ENCODE measurements around the gene PHAF1.

Gene PHAF1

GRCh38 chr16:67109407-67110135 lies at the start of gene PHAF1:
Gene PHAF1 (plus strand): TSS chr16:67109941. CDS start chr16:67110176, 235 bp downstream.
- H3K4me1 ChIP-seq, result peaks cover 14% of the 10 kb centered on the region
- peak within 1 kb of the TSS; percentile 96 for H3K4me3 ChIP-seq
- H3K9me3 ChIP-seq, result no peaks in the 10 kb centered on the region
- H3K36me3 ChIP-seq (replicated peaks), result peaks cover 4% of the 10 kb centered on the region; the same call in 1 of the 2 replicates
- no peaks in the 10 kb centered on the region for H3K27me3 ChIP-seq (ENCODE audit: low read depth)
- in situ Hi-C loops (cut with MboI; ENCODE audit: low sequenced_read_pairs), result no loop called here
- peak; percentile 86 to 96 for DNase-seq (ENCODE audit: low spot score in 2 of 2)

DNA sequence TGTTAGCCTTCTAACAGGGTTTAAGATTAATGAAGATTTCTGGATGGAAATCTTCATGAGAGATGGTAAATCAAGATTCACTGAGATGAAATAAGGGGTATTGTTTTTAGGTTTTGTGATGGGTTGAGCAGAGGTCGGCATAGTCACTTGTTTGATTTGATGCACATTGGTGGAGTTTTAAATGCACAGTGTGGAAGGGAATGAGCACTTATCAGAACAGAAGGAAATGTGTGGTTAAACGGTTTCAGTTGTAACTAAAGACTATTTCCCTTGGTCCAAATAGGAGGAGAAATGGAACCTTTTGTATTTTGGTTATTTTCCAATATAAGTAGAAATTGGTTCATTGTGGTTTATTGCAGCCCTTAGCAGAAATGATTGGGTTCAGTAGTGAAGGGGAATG lies 46.7 kb upstream of the PHAF1 start:
- Histone ChIP-seq H3K9me3 (no peaks in the 10 kb centered on the region), H3K4me3 (no peak overlapping the region), H3K4me1 (no peaks in the 10 kb centered on the region), H3K36me3 (replicated peaks) (peaks cover 9% of the 10 kb centered on the region), H3K27me3 (ENCODE audit: low read depth) (no peaks in the 10 kb centered on the region)
- DNase-seq (ENCODE audit: low spot score in 2 of 2), result no peak
- in situ Hi-C loops (cut with MboI; ENCODE audit: low sequenced_read_pairs), result no loop called here

DNA sequence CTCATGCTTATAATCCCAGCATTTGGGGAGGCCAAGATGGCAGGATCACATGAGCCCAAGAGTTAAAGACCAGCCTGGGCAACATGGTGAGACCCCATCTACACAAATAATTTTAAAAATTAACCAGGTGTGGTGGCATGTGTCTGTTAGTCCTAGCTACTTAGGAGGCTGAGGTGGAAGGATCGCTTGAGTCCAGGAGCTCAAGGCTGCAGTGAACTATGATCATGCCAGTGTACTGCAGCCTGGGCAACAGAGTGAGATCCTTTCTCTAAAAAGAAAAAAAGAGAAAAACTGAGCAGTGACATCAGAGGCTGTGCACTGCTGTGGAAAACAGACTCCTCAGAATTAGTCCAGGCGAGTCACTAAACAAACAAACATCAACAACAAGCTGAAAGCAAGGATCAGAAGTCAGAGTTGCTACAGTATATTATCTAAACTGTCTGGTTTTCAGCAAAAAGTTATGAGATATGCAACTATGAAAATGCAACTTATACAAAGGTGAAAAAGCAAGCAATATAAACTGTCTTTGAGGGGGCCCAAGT lies 41.5 kb upstream of the PHAF1 start:
- Histone ChIP-seq H3K9me3 (no peaks in the 10 kb centered on the region), H3K4me3 (no peak overlapping the region), H3K27me3 (ENCODE audit: low read depth) (no peaks in the 10 kb centered on the region), H3K4me1 (no peaks in the 10 kb centered on the region), H3K36me3 (replicated peaks) (peaks cover 27% of the 10 kb centered on the region)
- no peak for DNase-seq (ENCODE audit: low spot score in 2 of 2)
- in situ Hi-C loops (cut with MboI; ENCODE audit: low sequenced_read_pairs), result no loop called here

DNA sequence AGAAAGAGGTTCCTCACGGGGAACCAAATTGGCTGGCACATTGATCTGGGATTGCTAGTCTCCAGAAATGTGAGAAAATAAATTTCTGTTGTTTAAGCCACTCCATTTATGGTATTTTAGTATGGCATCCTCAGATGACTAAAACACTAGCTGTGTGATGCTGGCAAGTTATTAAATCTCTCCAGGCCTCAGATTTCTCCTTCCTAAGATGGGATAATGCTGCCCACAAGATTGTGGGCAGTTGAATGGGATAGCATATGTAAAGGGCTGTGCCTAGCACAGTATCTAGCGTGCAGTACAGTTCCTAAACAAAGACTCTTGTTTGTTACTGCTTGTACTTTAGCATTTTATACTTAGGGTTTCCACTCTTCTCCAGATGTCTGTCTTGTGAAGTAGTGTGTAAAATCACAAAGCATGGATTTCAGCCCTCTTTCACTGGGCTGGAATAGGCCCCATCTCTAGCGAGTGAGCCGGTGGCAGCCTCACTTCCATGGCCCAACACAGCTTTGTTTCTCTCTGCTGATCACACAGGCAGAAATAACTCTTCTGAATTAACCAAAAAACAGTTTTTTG lies 38.2 kb upstream of the PHAF1 start:
- peaks cover 38% of the 10 kb centered on the region for H3K36me3 ChIP-seq (replicated peaks)
- DNase-seq (ENCODE audit: low spot score in 2 of 2), result no peak

DNA sequence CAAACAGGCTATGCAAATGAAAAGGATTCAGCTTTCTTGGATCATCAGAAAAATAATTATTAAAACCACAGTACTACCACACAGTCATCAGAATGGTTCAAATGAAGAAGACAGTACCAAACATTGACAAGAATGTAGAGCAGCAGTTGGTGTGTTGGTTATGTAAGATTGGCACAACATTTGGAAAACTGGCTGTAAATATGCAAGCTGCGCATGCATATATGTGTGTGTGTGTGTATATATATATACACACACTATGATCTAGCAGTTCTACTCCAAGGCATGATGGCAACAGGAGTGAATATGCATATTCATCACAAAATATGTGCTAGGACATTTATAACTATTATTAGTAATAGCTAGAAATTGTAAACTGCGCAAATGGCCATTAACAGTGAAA lies 34.4 kb upstream of the PHAF1 start:
- Histone ChIP-seq H3K36me3 (replicated peaks) (peaks cover 20% of the 10 kb centered on the region), H3K9me3 (no peaks in the 10 kb centered on the region), H3K27me3 (ENCODE audit: low read depth) (no peaks in the 10 kb centered on the region), H3K4me1 (no peaks in the 10 kb centered on the region; the same call in none of the 2 replicates), H3K4me3 (no peak overlapping the region)
- in situ Hi-C loops (cut with MboI; ENCODE audit: low sequenced_read_pairs), result no loop called here
- DNase-seq (ENCODE audit: low spot score in 2 of 2), result no peak

More for the DNA sequence above, 38.2 kb upstream of the PHAF1 start:
- no peaks in the 10 kb centered on the region for H3K9me3 ChIP-seq
- no peaks in the 10 kb centered on the region for H3K4me1 ChIP-seq
- no peak overlapping the region for H3K4me3 ChIP-seq
- in situ Hi-C loops (cut with MboI; ENCODE audit: low sequenced_read_pairs), result no loop called here
- H3K27me3 ChIP-seq (ENCODE audit: low read depth), result no peaks in the 10 kb centered on the region

- DNase-seq (ENCODE audit: low spot score in 2 of 2), result no peak
- H3K4me1 ChIP-seq, result no peaks in the 10 kb centered on the region; the same call in none of the 2 replicates
- H3K27me3 ChIP-seq (ENCODE audit: low read depth), result no peaks in the 10 kb centered on the region
- H3K9me3 ChIP-seq, result no peaks in the 10 kb centered on the region
- H3K4me3 ChIP-seq, result no peak overlapping the region
- in situ Hi-C loops (cut with MboI; ENCODE audit: low sequenced_read_pairs), result no loop called here
- H3K36me3 ChIP-seq (replicated peaks), result peaks cover 12% of the 10 kb centered on the region
These were observed 31.9 kb upstream of the PHAF1 start for GRCh38 chr16:67077871-67078270.

DNA sequence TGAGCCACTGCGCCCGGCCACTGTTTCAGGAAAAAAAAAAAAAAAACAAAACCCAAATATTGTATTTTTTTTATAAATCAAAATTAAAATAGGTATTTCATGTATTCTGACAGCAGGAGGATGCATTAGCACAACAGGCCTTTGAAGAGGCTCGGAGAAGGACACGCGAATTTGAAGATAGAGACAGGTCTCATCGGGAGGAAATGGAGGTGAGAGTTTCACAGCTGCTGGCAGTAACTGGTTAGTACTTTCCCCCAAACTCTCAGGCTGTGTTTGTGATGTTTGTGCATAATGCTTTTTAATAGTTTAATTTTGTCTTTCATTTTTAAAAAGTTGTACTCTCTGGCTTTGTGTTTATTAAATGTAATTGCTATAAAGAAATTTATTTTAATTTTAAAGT lies 27.6 kb upstream of the PHAF1 start:
- no peaks in the 10 kb centered on the region for H3K27me3 ChIP-seq (ENCODE audit: low read depth)
- no peaks in the 10 kb centered on the region for H3K9me3 ChIP-seq
- no peaks in the 10 kb centered on the region; the same call in 1 of the 2 replicates for H3K4me1 ChIP-seq
- H3K36me3 ChIP-seq (replicated peaks), result peaks cover 3% of the 10 kb centered on the region
- H3K4me3 ChIP-seq, result no peak overlapping the region
- DNase-seq (ENCODE audit: low spot score in 2 of 2), result no peak
- in situ Hi-C loops (cut with MboI; ENCODE audit: low sequenced_read_pairs), result no loop called here

- in situ Hi-C loops (cut with MboI; ENCODE audit: low sequenced_read_pairs), result no loop called here
- H3K4me3 ChIP-seq, result no peak overlapping the region
- peaks cover 3% of the 10 kb centered on the region for H3K36me3 ChIP-seq (replicated peaks)
- H3K27me3 ChIP-seq (ENCODE audit: low read depth), result no peaks in the 10 kb centered on the region
- no peaks in the 10 kb centered on the region for H3K9me3 ChIP-seq
- DNase-seq (ENCODE audit: low spot score in 2 of 2), result no peak
- no peaks in the 10 kb centered on the region; the same call in 1 of the 2 replicates for H3K4me1 ChIP-seq
These were observed 26.9 kb upstream of the PHAF1 start for GRCh38 chr16:67082891-67083290.

- in situ Hi-C loops (cut with MboI; ENCODE audit: low sequenced_read_pairs), result no loop called here
- DNase-seq (ENCODE audit: low spot score in 2 of 2), result no peak
- Histone ChIP-seq H3K4me3 (no peak overlapping the region), H3K36me3 (replicated peaks) (peaks cover 3% of the 10 kb centered on the region), H3K4me1 (no peaks in the 10 kb centered on the region), H3K9me3 (no peaks in the 10 kb centered on the region), H3K27me3 (ENCODE audit: low read depth) (no peaks in the 10 kb centered on the region)
These were observed 25.3 kb upstream of the PHAF1 start for GRCh38 chr16:67084345-67085028.

DNA sequence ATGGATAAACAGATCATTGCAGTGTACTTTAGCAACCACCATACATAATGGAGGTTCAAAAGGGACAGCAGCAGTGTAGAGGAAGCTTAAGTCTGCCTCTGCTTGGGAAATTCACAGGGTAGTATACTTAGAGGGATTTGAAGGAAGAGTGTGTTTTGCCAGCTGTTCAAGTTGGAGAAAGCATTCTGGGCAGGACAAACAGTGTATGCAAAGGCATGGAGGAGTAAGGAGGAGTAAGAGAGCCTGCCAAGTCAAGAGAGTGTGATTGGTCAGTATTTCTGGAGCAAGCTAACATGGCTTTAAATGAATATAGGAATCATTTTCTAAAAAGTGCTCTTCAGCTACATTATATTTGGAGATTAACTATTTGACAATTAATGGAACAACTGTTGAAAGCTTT lies 22.9 kb upstream of the PHAF1 start:
- H3K4me3 ChIP-seq, result no peak overlapping the region
- H3K9me3 ChIP-seq, result no peaks in the 10 kb centered on the region
- no peak for DNase-seq (ENCODE audit: low spot score in 2 of 2)
- in situ Hi-C loops (cut with MboI; ENCODE audit: low sequenced_read_pairs), result no loop called here
- no peaks in the 10 kb centered on the region for H3K27me3 ChIP-seq (ENCODE audit: low read depth)
- peaks cover 3% of the 10 kb centered on the region for H3K36me3 ChIP-seq (replicated peaks)
- no peaks in the 10 kb centered on the region for H3K4me1 ChIP-seq

GRCh38 chr16:67087291-67087690 lies 22.4 kb upstream of the PHAF1 start:
- in situ Hi-C loops (cut with MboI; ENCODE audit: low sequenced_read_pairs), result no loop called here
- H3K36me3 ChIP-seq (replicated peaks), result peaks cover 3% of the 10 kb centered on the region

GRCh38 chr16:67087803-67088202 lies 21.9 kb upstream of the PHAF1 start:
- no peak overlapping the region for H3K4me3 ChIP-seq
- no peaks in the 10 kb centered on the region for H3K27me3 ChIP-seq (ENCODE audit: low read depth)
- in situ Hi-C loops (cut with MboI; ENCODE audit: low sequenced_read_pairs), result no loop called here
- DNase-seq (ENCODE audit: low spot score in 2 of 2), result no peak
- H3K9me3 ChIP-seq, result no peaks in the 10 kb centered on the region
- H3K4me1 ChIP-seq, result no peaks in the 10 kb centered on the region
- H3K36me3 ChIP-seq (replicated peaks), result peaks cover 3% of the 10 kb centered on the region

More at GRCh38 chr16:67087291-67087690, 22.4 kb upstream of the PHAF1 start:
- Histone ChIP-seq H3K4me3 (no peak overlapping the region), H3K27me3 (ENCODE audit: low read depth) (no peaks in the 10 kb centered on the region), H3K9me3 (no peaks in the 10 kb centered on the region), H3K4me1 (no peaks in the 10 kb centered on the region)
- DNase-seq (ENCODE audit: low spot score in 2 of 2), result no peak

DNA sequence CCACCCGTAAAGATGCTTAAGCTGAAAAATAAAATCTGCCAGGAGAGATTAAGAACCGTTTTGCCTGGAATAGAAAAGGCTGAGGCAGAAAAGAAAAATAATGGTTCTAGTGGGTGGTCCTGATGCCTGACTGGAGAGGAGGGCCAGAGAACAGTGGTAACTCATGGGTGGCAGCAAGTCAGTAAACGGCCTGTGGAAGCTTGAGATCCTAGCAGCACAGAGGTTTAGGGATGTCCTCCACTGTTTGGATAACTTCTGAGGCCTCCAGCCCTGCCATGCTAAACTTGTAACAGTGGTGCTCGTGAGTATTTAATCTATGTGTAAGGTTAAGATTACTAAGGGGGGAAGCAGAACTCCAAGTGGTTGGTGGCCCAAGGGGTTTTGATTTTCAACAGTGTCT lies 21.2 kb upstream of the PHAF1 start:
- H3K4me3 ChIP-seq, result no peak overlapping the region
- H3K9me3 ChIP-seq, result no peaks in the 10 kb centered on the region
- DNase-seq (ENCODE audit: low spot score in 2 of 2), result no peak
- peaks cover 3% of the 10 kb centered on the region for H3K36me3 ChIP-seq (replicated peaks)
- H3K27me3 ChIP-seq (ENCODE audit: low read depth), result no peaks in the 10 kb centered on the region
- no peaks in the 10 kb centered on the region for H3K4me1 ChIP-seq
- in situ Hi-C loops (cut with MboI; ENCODE audit: low sequenced_read_pairs), result no loop called here

- in situ Hi-C loops (cut with MboI; ENCODE audit: low sequenced_read_pairs), result no loop called here
- no peaks in the 10 kb centered on the region for H3K9me3 ChIP-seq
- no peak overlapping the region for H3K4me3 ChIP-seq
- DNase-seq (ENCODE audit: low spot score in 2 of 2), result no peak
- no peaks in the 10 kb centered on the region for H3K4me1 ChIP-seq
- H3K36me3 ChIP-seq (replicated peaks), result peaks cover 3% of the 10 kb centered on the region
- H3K27me3 ChIP-seq (ENCODE audit: low read depth), result no peaks in the 10 kb centered on the region
These were observed 20.6 kb upstream of the PHAF1 start for GRCh38 chr16:67089101-67089500.
